Epidermal melanocyte (primary cell): ENCODE data around the gene RIT2.
"Not testable (repeated sequence)": the region's sequence is repeated elsewhere in the genome, so short reads cannot be mapped to it uniquely, and the experiment has no call there.

Source experiments
- DNase-seq: peaks from one replicate; pipeline ENCODE4 v3.0.0; 2011; ENCODE audit warnings: low spot score; ENCODE audit not compliant: insufficient read length

RIT2 gene

GRCh38 chr18:42765302-42765701 is 350.2 kb downstream of the RIT2 start:
- DNase-seq, result no peak

GRCh38 chr18:42760290-42760689 is 355.2 kb downstream of the RIT2 start:
- no peak for DNase-seq

- no peak for DNase-seq
These were observed 356.6 kb downstream of the RIT2 start for GRCh38 chr18:42758852-42759251.

GRCh38 chr18:42756214-42756613 is 359.3 kb downstream of the RIT2 start:
- DNase-seq, result no peak

- no peak for DNase-seq
These were observed 362.6 kb downstream of the RIT2 start for GRCh38 chr18:42752916-42753315.

GRCh38 chr18:42746794-42747193 is 368.7 kb downstream of the RIT2 start:
- no peak for DNase-seq

GRCh38 chr18:42745931-42746330 is 369.6 kb downstream of the RIT2 start:
- DNase-seq, result no peak

GRCh38 chr18:42745171-42745570 is 370.3 kb downstream of the RIT2 start:
- no peak for DNase-seq

- no peak for DNase-seq
These were observed 371.9 kb downstream of the RIT2 start for GRCh38 chr18:42743373-42744138.

- DNase-seq, result no peak
These were observed 372.5 kb downstream of the RIT2 start for GRCh38 chr18:42742969-42743368.

GRCh38 chr18:42742474-42742873 is 373.0 kb downstream of the RIT2 start:
- no peak for DNase-seq

GRCh38 chr18:42741805-42742347 is 373.6 kb downstream of the RIT2 start:
- not testable (repeated sequence) for DNase-seq

GRCh38 chr18:42741299-42741698 is 374.2 kb downstream of the RIT2 start:
- not testable (repeated sequence) for DNase-seq

GRCh38 chr18:42736074-42736473 is 379.4 kb downstream of the RIT2 start:
- DNase-seq, result no peak

- no peak for DNase-seq
These were observed 381.0 kb downstream of the RIT2 start for GRCh38 chr18:42734520-42734919.

GRCh38 chr18:42730272-42730671 is 385.2 kb downstream of the RIT2 start:
- DNase-seq, result no peak

- no peak for DNase-seq
These were observed 396.3 kb downstream of the RIT2 start for GRCh38 chr18:42719221-42719620.

- no peak for DNase-seq
These were observed 403.4 kb downstream of the RIT2 start for GRCh38 chr18:42712065-42712464.

- no peak for DNase-seq
These were observed 408.4 kb downstream of the RIT2 start for GRCh38 chr18:42707080-42707479.

- no peak for DNase-seq
These were observed 408.9 kb downstream of the RIT2 start for GRCh38 chr18:42706618-42707017.

- DNase-seq, result no peak
These were observed 409.4 kb downstream of the RIT2 start for GRCh38 chr18:42706029-42706608.
